Left ventricle myocardium inferior (tissue), 1 donor: ENCODE measurements around the gene PCYOX1L. TPM values are rescaled to one million over a fixed set of nuclear protein-coding genes. Genes with fewer than 3 reads are reported as not detected.

ENCODE experiments used
- DNase-seq: peaks from one replicate; pipeline ENCODE4 v3.0.0-alpha.2; 2020
- H3K27ac ChIP-seq: fragments of 200-600 bp; replicated peaks from 2 replicates; pipeline ENCODE4 v1.8.0; 2021
- H3K27me3 ChIP-seq: fragments of 200-600 bp; 2 replicates; pipeline ENCODE4 v1.8.0; 2021; ENCODE audit warnings: low read depth
- H3K36me3 ChIP-seq: fragments of 200-600 bp; 2 replicates; pipeline ENCODE4 v1.8.0; 2021
- H3K4me1 ChIP-seq: fragments of 200-600 bp; 2 replicates; pipeline ENCODE4 v1.8.0; 2021
- H3K4me3 ChIP-seq: fragments of 200-600 bp; 2 replicates; pipeline ENCODE4 v1.8.0; 2021; ENCODE audit warnings: mild to moderate bottlenecking, moderate library complexity
- H3K9me3 ChIP-seq: fragments of 200-600 bp; replicated peaks from 2 replicates; pipeline ENCODE4 v1.8.0; 2021
- intact Hi-C: fragments of 100-400 bp; cut with micrococcal nuclease; formaldehyde crosslinking; loops from one replicate; pipeline ENCODE4 v1.11.0; 2022
- total RNA-seq: library from RNA; stranded (reverse); fragmentation: NEBNext Ultra II Directional; extraction: Animal tissue kit (Norgen Biotek cat#: 25700); gene quantifications from one replicate; pipeline ENCODE4 v1.2.1, GENCODE V29; 2021
- TF ChIP-seq, protein P1 (sequence below): fragments of 200-600 bp; IDR thresholded peaks from 2 replicates; pipeline ENCODE4 v1.8.0; 2021; ENCODE audit warnings: antibody characterized with exemption, mild to moderate bottlenecking, borderline replicate concordance
- donor health status: DM: no; HTN: yes; CAD: no; lungs with severe emphysema.

Gene PCYOX1L
- total RNA-seq, 1 donor from 2014 or later = 3.2 TPM

DNA sequence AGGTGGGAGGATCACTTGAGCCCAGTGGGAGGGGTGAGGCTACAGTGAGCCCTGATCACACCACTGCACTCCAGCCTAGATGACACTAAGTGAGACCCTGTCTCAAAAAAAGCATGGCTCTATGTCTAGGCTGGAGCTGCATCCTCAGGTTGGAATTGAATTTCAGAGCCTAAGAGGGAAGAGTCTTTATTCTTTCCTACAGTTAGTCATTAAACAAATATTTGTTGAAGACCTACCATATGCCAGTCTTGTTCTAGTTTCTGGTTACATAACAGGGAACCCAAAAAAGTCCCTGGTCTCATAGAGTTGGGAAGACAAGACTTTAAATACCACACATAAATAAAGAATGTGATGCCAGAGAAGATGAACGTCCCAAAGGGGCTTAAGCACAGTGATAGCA is 19.5 kb upstream of the PCYOX1L start:
- intact Hi-C loops = no loop called here
- H3K36me3 ChIP-seq = peaks cover 84% of the 10 kb centered on the region
- no peaks in the 10 kb centered on the region for H3K27me3 ChIP-seq

DNA sequence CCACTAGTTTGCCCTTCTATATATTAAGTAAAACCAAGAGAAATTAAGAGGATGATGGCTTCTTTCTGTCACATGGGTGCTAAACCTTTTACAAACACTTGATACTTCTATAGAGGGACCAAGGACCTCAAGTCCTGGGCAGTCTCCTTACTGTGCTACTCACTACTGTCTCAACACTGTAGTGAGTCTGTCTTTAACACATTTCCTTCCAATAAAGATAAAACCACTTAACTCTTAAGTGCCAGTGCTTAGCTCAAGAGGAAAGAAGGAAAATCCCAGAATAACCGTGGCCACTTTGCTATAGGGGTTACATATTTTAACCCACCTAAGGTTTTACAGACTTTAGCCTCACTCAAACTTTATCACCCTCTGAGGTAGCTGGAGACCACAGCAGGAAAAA is 16.9 kb upstream of the PCYOX1L start:
- H3K36me3 ChIP-seq = peaks cover 58% of the 10 kb centered on the region
- H3K27me3 ChIP-seq = no peaks in the 10 kb centered on the region
- TF ChIP-seq, protein P1, sequence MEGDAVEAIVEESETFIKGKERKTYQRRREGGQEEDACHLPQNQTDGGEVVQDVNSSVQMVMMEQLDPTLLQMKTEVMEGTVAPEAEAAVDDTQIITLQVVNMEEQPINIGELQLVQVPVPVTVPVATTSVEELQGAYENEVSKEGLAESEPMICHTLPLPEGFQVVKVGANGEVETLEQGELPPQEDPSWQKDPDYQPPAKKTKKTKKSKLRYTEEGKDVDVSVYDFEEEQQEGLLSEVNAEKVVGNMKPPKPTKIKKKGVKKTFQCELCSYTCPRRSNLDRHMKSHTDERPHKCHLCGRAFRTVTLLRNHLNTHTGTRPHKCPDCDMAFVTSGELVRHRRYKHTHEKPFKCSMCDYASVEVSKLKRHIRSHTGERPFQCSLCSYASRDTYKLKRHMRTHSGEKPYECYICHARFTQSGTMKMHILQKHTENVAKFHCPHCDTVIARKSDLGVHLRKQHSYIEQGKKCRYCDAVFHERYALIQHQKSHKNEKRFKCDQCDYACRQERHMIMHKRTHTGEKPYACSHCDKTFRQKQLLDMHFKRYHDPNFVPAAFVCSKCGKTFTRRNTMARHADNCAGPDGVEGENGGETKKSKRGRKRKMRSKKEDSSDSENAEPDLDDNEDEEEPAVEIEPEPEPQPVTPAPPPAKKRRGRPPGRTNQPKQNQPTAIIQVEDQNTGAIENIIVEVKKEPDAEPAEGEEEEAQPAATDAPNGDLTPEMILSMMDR = no peak
- peaks cover 14% of the 10 kb centered on the region for H3K4me1 ChIP-seq
- H3K4me3 ChIP-seq = no peak overlapping the region
- intact Hi-C loops = no loop called here
- no peak for DNase-seq
- H3K9me3 ChIP-seq = no peaks in the 10 kb centered on the region
- H3K27ac ChIP-seq = no peak overlapping the region

More for the DNA sequence above, 19.5 kb upstream of the PCYOX1L start:
- no peaks in the 10 kb centered on the region for H3K9me3 ChIP-seq
- TF ChIP-seq, protein P1 = no peak
- H3K4me3 ChIP-seq = no peak overlapping the region
- H3K27ac ChIP-seq = no peak overlapping the region
- peaks cover 12% of the 10 kb centered on the region for H3K4me1 ChIP-seq
- DNase-seq = no peak

DNA sequence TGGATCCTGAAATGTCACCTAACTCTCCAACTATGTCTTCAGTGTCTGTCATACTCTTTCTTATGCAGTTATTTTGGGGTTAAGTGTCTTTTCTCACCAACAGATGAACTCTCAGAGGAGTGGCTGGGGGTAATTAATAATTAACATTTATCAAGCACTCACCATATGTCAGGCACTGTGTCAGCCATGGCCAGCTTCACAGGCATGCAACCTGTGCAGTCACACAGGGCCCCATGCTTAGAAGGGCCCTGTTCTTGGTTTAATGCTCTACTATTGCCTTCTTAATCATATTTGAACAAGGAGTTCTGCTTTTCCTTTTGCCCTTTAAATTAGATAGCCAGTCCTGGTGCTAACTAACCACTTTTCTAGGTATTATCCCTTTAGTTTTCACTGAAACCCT is 16.0 kb upstream of the PCYOX1L start:
- Histone ChIP-seq H3K27me3 (no peaks in the 10 kb centered on the region), H3K9me3 (no peaks in the 10 kb centered on the region), H3K4me1 (peaks cover 21% of the 10 kb centered on the region), H3K4me3 (no peak overlapping the region), H3K36me3 (peaks cover 49% of the 10 kb centered on the region), H3K27ac (peak overlapping the region; percentile 6)
- no peak for DNase-seq
- intact Hi-C loops = no loop called here
- TF ChIP-seq, protein P1 = no peak

DNA sequence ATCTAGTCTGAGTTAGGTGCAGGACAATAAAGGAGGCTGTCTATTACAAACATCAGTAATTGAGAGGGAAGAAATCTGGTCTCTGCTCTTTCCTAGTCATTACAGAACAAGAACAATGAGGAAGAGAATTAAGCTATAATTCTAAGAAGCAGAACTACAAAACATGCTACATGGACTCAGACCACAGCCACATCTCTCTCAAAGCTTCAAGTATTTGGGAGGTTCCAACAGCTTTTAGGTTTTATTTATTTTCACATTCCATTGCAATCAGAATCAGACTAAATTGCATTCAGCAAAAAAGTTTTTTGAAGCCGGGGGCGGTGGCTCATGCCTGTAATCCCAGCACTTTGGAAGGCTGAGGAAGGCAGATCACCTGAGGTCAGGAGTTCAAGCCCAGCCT is 13.7 kb upstream of the PCYOX1L start:
- Histone ChIP-seq H3K9me3 (no peaks in the 10 kb centered on the region), H3K27ac (peak overlapping the region; percentile 88), H3K36me3 (peaks cover 38% of the 10 kb centered on the region), H3K4me1 (peaks cover 44% of the 10 kb centered on the region), H3K4me3 (peak overlapping the region; percentile 74), H3K27me3 (no peaks in the 10 kb centered on the region)
- intact Hi-C loops = no loop called here
- TF ChIP-seq, protein P1 = no peak
- DNase-seq = no peak

DNA sequence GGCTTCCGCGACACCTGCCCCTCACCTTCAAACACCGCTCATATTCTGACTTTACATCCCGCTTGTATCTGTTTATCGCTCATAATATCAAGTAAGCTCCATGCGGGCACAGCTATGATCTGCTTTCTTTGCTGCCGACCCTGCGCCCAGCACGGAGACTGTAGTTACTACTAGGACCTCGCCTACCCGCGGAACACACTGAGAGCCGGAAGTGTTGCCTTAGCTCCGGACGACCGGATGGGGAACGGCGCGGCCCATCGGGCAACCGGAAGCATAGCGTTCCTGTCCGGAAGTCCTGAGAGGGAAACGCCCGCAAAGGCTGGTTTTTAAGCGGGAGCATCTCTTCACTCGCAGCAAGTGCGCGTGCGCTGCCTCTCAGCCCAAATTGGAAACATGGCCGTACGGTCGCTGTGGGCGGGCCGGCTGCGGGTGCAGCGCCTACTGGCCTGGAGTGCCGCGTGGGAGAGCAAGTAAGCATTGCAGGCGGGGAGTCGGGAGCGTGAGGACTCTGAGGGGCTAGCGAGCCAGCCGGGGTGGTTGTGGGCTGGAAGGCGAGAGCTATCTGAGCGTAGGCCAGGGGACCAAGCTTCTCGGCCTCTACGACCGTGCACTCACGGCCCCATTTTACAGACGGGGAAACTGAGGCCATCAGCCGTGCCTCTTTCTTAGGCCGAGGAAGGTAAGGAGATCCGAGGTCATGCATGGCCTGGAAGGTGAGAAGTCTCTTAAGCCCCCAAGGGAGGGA is 12.5 kb upstream of the PCYOX1L start, which contains the start of gene GRPEL2:
Gene GRPEL2, plus strand, starts transcription at position 353 of the 745 bp plus-strand sequence. Its CDS starts 41 bp downstream, at position 394.
- peak within 1 kb of the TSS; percentile 74 for H3K4me3 ChIP-seq
- intact Hi-C loops = no loop called here
- TF ChIP-seq, protein P1 = no peak
- peaks cover 38% of the 10 kb centered on the region for H3K36me3 ChIP-seq
- peaks cover 44% of the 10 kb centered on the region for H3K4me1 ChIP-seq
- H3K27ac ChIP-seq = peak within 1 kb of the TSS; percentile 88
- H3K27me3 ChIP-seq = no peaks in the 10 kb centered on the region
- H3K9me3 ChIP-seq = no peaks in the 10 kb centered on the region
- peak; percentile 95 for DNase-seq
